ENCODE results near the gene UBE2E2. TPM values are rescaled to one million over a fixed set of nuclear protein-coding genes. Genes with fewer than 3 reads are reported as not detected.
"Not testable (repeated sequence)": the region's sequence is repeated elsewhere in the genome, so short reads cannot be mapped to it uniquely, and the experiment has no call there.

Gene UBE2E2
- polyA plus RNA-seq, 1 donor from 2014 or later: 19.8 TPM

- TF ChIP-seq SMC3 (conservative IDR thresholded peaks at IDR 0.05; ENCODE audit: poor library complexity) (no peak), POLR2AphosphoS5 (IDR thresholded peaks at IDR 0.05) (no peak), CTCF (IDR thresholded peaks at IDR 0.05; ENCODE audit: poor library complexity, severe bottlenecking) (no peak), RAD21 (conservative IDR thresholded peaks at IDR 0.05) (no peak), EZH2 (IDR thresholded peaks at IDR 0.05; ENCODE audit: borderline replicate concordance, insufficient read depth, low read length, poor library complexity, severe bottlenecking) (no peak), REST (IDR thresholded peaks at IDR 0.05; ENCODE audit: borderline replicate concordance) (no peak), MXI1 (conservative IDR thresholded peaks at IDR 0.05; ENCODE audit: poor library complexity, severe bottlenecking) (no peak), EP300 (conservative IDR thresholded peaks at IDR 0.05; ENCODE audit: poor library complexity, severe bottlenecking) (no peak), TAF1 (IDR thresholded peaks at IDR 0.05; ENCODE audit: low read depth) (no peak)
- no peaks in the 10 kb centered on the region for H3K27me3 ChIP-seq (ENCODE audit: insufficient read depth, low read depth, low read length)
- H3K4me3 ChIP-seq (ENCODE audit: low read length): no peak overlapping the region
- no peaks in the 10 kb centered on the region for H3K79me2 ChIP-seq (replicated peaks; ENCODE audit: insufficient read depth, low read length)
- H4K20me1 ChIP-seq (ENCODE audit: insufficient read depth): no peaks in the 10 kb centered on the region
- no peak overlapping the region for H3K9ac ChIP-seq (ENCODE audit: low read length)
- H3K9me2 ChIP-seq (ENCODE audit: insufficient read depth, low read length): no peaks in the 10 kb centered on the region
- H3K27ac ChIP-seq (ENCODE audit: low read length): no peak overlapping the region
- no peaks in the 10 kb centered on the region for H3K36me3 ChIP-seq (ENCODE audit: insufficient read depth, low read length)
- H3F3A ChIP-seq (ENCODE audit: insufficient read depth, low read length, poor library complexity, severe bottlenecking): no peaks in the 10 kb centered on the region
- no peak overlapping the region for H2AFZ ChIP-seq (ENCODE audit: low read depth, low read length)
- no peak overlapping the region for H3K4me2 ChIP-seq (ENCODE audit: low read length)
- no peaks in the 10 kb centered on the region for H3K9me3 ChIP-seq (ENCODE audit: low read length)
Measured at GRCh38 chr3:23343509-23343908, 140.4 kb downstream of the UBE2E2 start.

- Histone ChIP-seq H3K27me3 (ENCODE audit: insufficient read depth, low read depth, low read length) (no peaks in the 10 kb centered on the region), H2AFZ (ENCODE audit: low read depth, low read length) (no peak overlapping the region), H3K9ac (ENCODE audit: low read length) (no peak overlapping the region), H3K9me2 (ENCODE audit: insufficient read depth, low read length) (no peaks in the 10 kb centered on the region), H3K79me2 (replicated peaks; ENCODE audit: insufficient read depth, low read length) (no peaks in the 10 kb centered on the region), H3K4me2 (ENCODE audit: low read length) (no peak overlapping the region), H4K20me1 (ENCODE audit: insufficient read depth) (no peaks in the 10 kb centered on the region), H3K9me3 (ENCODE audit: low read length) (no peaks in the 10 kb centered on the region), H3F3A (ENCODE audit: insufficient read depth, low read length, poor library complexity, severe bottlenecking) (no peaks in the 10 kb centered on the region), H3K27ac (ENCODE audit: low read length) (no peak overlapping the region), H3K4me3 (ENCODE audit: low read length) (no peak overlapping the region), H3K36me3 (ENCODE audit: insufficient read depth, low read length) (no peaks in the 10 kb centered on the region)
- TF ChIP-seq MXI1 (conservative IDR thresholded peaks at IDR 0.05; ENCODE audit: poor library complexity, severe bottlenecking) (no peak), EZH2 (IDR thresholded peaks at IDR 0.05; ENCODE audit: borderline replicate concordance, insufficient read depth, low read length, poor library complexity, severe bottlenecking) (no peak), SMC3 (conservative IDR thresholded peaks at IDR 0.05; ENCODE audit: poor library complexity) (no peak), CTCF (IDR thresholded peaks at IDR 0.05; ENCODE audit: poor library complexity, severe bottlenecking) (no peak), POLR2AphosphoS5 (IDR thresholded peaks at IDR 0.05) (no peak), TAF1 (IDR thresholded peaks at IDR 0.05; ENCODE audit: low read depth) (no peak), EP300 (conservative IDR thresholded peaks at IDR 0.05; ENCODE audit: poor library complexity, severe bottlenecking) (no peak), REST (IDR thresholded peaks at IDR 0.05; ENCODE audit: borderline replicate concordance) (no peak), RAD21 (conservative IDR thresholded peaks at IDR 0.05) (no peak)
Measured at GRCh38 chr3:23344886-23345285, 141.8 kb downstream of the UBE2E2 start.

GRCh38 chr3:23349444-23349843, 146.3 kb downstream of the UBE2E2 start:
- H3K9me2 ChIP-seq (ENCODE audit: insufficient read depth, low read length); H3K36me3 ChIP-seq (ENCODE audit: insufficient read depth, low read length); H3K9ac ChIP-seq (ENCODE audit: low read length); H4K20me1 ChIP-seq (ENCODE audit: insufficient read depth); H3K4me3 ChIP-seq (ENCODE audit: low read length); H3K79me2 ChIP-seq (replicated peaks; ENCODE audit: insufficient read depth, low read length); H3K9me3 ChIP-seq (ENCODE audit: low read length); H3K4me2 ChIP-seq (ENCODE audit: low read length); H2AFZ ChIP-seq (ENCODE audit: low read depth, low read length); H3K27me3 ChIP-seq (ENCODE audit: insufficient read depth, low read depth, low read length); H3K27ac ChIP-seq (ENCODE audit: low read length); H3F3A ChIP-seq (ENCODE audit: insufficient read depth, low read length, poor library complexity, severe bottlenecking): not testable (repeated sequence)
